HL-60 (cell line): ENCODE results near the gene HMCES.

ENCODE experiments used
- CTCF ChIP-seq: IDR thresholded peaks from one replicate; pipeline ENCODE4 v1.5.1; 2011; ENCODE audit warnings: low read length, control low read depth, inconsistent platforms; ENCODE audit not compliant: insufficient read depth
- GABPA ChIP-seq: IDR thresholded peaks from 2 replicates; pipeline ENCODE4 v1.6.1; 2012; ENCODE audit warnings: low read depth

- TF ChIP-seq GABPA, result no peak
- TF ChIP-seq CTCF, result no peak
These were observed 46.2 kb downstream of the HMCES start for GRCh38 chr3:129324855-129325254.
